Upper lobe of right lung (tissue), 1 donor: Measurements from ENCODE around the gene OR51T1. TPM values are rescaled to one million over a fixed set of nuclear protein-coding genes. Genes with fewer than 3 reads are reported as not detected.
"Not testable (repeated sequence)": the region's sequence is repeated elsewhere in the genome, so short reads cannot be mapped to it uniquely, and the experiment has no call there.

Source experiments
- ATAC-seq: fragments of 200-7000 bp; cut with Tn5 transposase; one replicate; pipeline ENCODE4 v1.9.1; 2020; ENCODE audit warnings: mild to moderate bottlenecking, moderate library complexity
- DNase-seq: peaks from one replicate; pipeline ENCODE4 v3.0.0-alpha.2; 2020
- H3K27ac ChIP-seq: fragments of 200-600 bp; one replicate; pipeline ENCODE4 v1.8.0; 2022
- H3K27me3 ChIP-seq: fragments of 200-600 bp; one replicate; pipeline ENCODE4 v1.8.0; 2022; ENCODE audit warnings: mild to moderate bottlenecking
- H3K36me3 ChIP-seq: fragments of 200-600 bp; one replicate; pipeline ENCODE4 v1.8.0; 2022
- H3K4me1 ChIP-seq: fragments of 200-600 bp; one replicate; pipeline ENCODE4 v1.8.0; 2022
- H3K4me3 ChIP-seq: fragments of 200-600 bp; one replicate; pipeline ENCODE4 v1.8.0; 2022; ENCODE audit warnings: mild to moderate bottlenecking
- H3K9me3 ChIP-seq: fragments of 200-600 bp; one replicate; pipeline ENCODE4 v1.8.0; 2022
- intact Hi-C: fragments of 100-400 bp; cut with DNase I; formaldehyde crosslinking; loops from one replicate; pipeline ENCODE4 v1.11.0; 2022
- long read RNA-seq: library from polyadenylated mRNA; unstranded; transcript quantifications from one replicate; pipeline ENCODE4 v2.0.0, GENCODE V29; 2021
- total RNA-seq: library from RNA; stranded (reverse); fragmentation: NEBNext Ultra II Directional; extraction: Animal tissue kit (Norgen Biotek cat#: 25700); gene quantifications from one replicate; pipeline ENCODE4 v1.2.1, GENCODE V29; 2021
- TF ChIP-seq, protein P1 (sequence below): fragments of 200-600 bp; IDR thresholded peaks from one replicate; pipeline ENCODE4 v1.8.0; 2022; ENCODE audit warnings: antibody characterized with exemption
- donor health status: DM: no; HTN: yes; CAD: no; lungs with severe emphysema.

The OR51T1 gene
- total RNA-seq, result not detected
- long read RNA-seq, result 0 reads

DNA sequence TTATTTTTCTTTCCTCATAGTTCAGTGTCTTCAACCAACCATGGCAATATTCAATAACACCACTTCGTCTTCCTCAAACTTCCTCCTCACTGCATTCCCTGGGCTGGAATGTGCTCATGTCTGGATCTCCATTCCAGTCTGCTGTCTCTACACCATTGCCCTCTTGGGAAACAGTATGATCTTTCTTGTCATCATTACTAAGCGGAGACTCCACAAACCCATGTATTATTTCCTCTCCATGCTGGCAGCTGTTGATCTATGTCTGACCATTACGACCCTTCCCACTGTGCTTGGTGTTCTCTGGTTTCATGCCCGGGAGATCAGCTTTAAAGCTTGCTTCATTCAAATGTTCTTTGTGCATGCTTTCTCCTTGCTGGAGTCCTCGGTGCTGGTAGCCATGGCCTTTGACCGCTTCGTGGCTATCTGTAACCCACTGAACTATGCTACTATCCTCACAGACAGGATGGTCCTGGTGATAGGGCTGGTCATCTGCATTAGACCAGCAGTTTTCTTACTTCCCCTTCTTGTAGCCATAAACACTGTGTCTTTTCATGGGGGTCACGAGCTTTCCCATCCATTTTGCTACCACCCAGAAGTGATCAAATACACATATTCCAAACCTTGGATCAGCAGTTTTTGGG lies at the start of gene OR51T1:
Gene OR51T1 (plus strand): TSS at position 41 of the 641 bp plus-strand sequence. CDS start 0 bp downstream, at position 41.
- H3K36me3 ChIP-seq, result no peaks in the 10 kb centered on the region
- no peak for ATAC-seq
- H3K4me3 ChIP-seq, result no peak within 1 kb of the TSS
- TF ChIP-seq, protein P1, sequence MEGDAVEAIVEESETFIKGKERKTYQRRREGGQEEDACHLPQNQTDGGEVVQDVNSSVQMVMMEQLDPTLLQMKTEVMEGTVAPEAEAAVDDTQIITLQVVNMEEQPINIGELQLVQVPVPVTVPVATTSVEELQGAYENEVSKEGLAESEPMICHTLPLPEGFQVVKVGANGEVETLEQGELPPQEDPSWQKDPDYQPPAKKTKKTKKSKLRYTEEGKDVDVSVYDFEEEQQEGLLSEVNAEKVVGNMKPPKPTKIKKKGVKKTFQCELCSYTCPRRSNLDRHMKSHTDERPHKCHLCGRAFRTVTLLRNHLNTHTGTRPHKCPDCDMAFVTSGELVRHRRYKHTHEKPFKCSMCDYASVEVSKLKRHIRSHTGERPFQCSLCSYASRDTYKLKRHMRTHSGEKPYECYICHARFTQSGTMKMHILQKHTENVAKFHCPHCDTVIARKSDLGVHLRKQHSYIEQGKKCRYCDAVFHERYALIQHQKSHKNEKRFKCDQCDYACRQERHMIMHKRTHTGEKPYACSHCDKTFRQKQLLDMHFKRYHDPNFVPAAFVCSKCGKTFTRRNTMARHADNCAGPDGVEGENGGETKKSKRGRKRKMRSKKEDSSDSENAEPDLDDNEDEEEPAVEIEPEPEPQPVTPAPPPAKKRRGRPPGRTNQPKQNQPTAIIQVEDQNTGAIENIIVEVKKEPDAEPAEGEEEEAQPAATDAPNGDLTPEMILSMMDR, result no peak
- H3K4me1 ChIP-seq, result no peaks in the 10 kb centered on the region
- no peak for DNase-seq
- no peak within 1 kb of the TSS for H3K27ac ChIP-seq
- H3K27me3 ChIP-seq, result no peaks in the 10 kb centered on the region
- H3K9me3 ChIP-seq, result no peaks in the 10 kb centered on the region
- intact Hi-C loops, result no loop called here

- ATAC-seq, result no peak
- H3K27ac ChIP-seq, result no peak overlapping the region
Measured at GRCh38 chr11:4839851-4840549, 41.7 kb upstream of the OR51T1 start.

GRCh38 chr11:4848908-4849532 lies 32.7 kb upstream of the OR51T1 start, which contains the start of gene OR51S1:
Gene OR51S1 (minus strand): TSS chr11:4849208. CDS start chr11:4849208, 0 bp downstream.
- no peak within 1 kb of the TSS for H3K4me3 ChIP-seq
- ATAC-seq (no peak), DNase-seq (no peak)
- H3K9me3 ChIP-seq, result no peaks in the 10 kb centered on the region
- H3K4me1 ChIP-seq, result no peaks in the 10 kb centered on the region
- TF ChIP-seq, protein P1, result no peak
- H3K27ac ChIP-seq, result no peak within 1 kb of the TSS
- intact Hi-C loops, result no loop called here
- H3K36me3 ChIP-seq, result no peaks in the 10 kb centered on the region
- H3K27me3 ChIP-seq, result no peaks in the 10 kb centered on the region

More at GRCh38 chr11:4839851-4840549, 41.7 kb upstream of the OR51T1 start:
- DNase-seq, result no peak
- Histone ChIP-seq H3K9me3 (no peaks in the 10 kb centered on the region), H3K36me3 (no peaks in the 10 kb centered on the region), H3K27me3 (no peaks in the 10 kb centered on the region), H3K4me1 (no peaks in the 10 kb centered on the region), H3K4me3 (no peak overlapping the region)
- intact Hi-C loops, result no loop called here
- TF ChIP-seq, protein P1, result no peak

GRCh38 chr11:4851033-4851432 lies 30.7 kb upstream of the OR51T1 start:
- intact Hi-C loops, result no loop called here
- H3K4me1 ChIP-seq, result no peaks in the 10 kb centered on the region
- no peaks in the 10 kb centered on the region for H3K9me3 ChIP-seq
- no peak overlapping the region for H3K27ac ChIP-seq
- no peak for DNase-seq
- H3K27me3 ChIP-seq, result no peaks in the 10 kb centered on the region
- TF ChIP-seq, protein P1, result no peak
- no peak for ATAC-seq
- no peaks in the 10 kb centered on the region for H3K36me3 ChIP-seq
- no peak overlapping the region for H3K4me3 ChIP-seq

- H3K4me3 ChIP-seq, ATAC-seq, H3K4me1 ChIP-seq, H3K27me3 ChIP-seq, H3K27ac ChIP-seq, H3K36me3 ChIP-seq, intact Hi-C loops, DNase-seq, H3K9me3 ChIP-seq: not testable (repeated sequence)
Measured at GRCh38 chr11:4854286-4854685, 27.4 kb upstream of the OR51T1 start.
